Endothelial cell (in vitro differentiated cells): ENCODE data around the gene TREML1. TPM values are rescaled to one million over a fixed set of nuclear protein-coding genes. Genes with fewer than 3 reads are reported as not detected.

Experiments used
- DNase-seq: peaks from one replicate; pipeline ENCODE4 v3.0.0; 2021; ENCODE audit warnings: low spot score
- H3K27ac Mint-ChIP-seq: one replicate; pipeline ENCODE4 v1.8.0; 2021; ENCODE audit warnings: mixed read lengths, inconsistent platforms; ENCODE audit not compliant: unreplicated experiment
- H3K27me3 Mint-ChIP-seq: one replicate; pipeline ENCODE4 v1.8.0; 2021; ENCODE audit warnings: mild to moderate bottlenecking, moderate library complexity, mixed read lengths, inconsistent platforms; ENCODE audit not compliant: unreplicated experiment
- H3K36me3 Mint-ChIP-seq: one replicate; pipeline ENCODE4 v1.8.0; 2021; ENCODE audit warnings: mild to moderate bottlenecking, low read depth, mixed read lengths, inconsistent platforms; ENCODE audit not compliant: unreplicated experiment
- H3K4me1 Mint-ChIP-seq: one replicate; pipeline ENCODE4 v1.8.0; 2021; ENCODE audit warnings: mild to moderate bottlenecking, mixed read lengths, inconsistent platforms; ENCODE audit not compliant: unreplicated experiment
- H3K4me3 Mint-ChIP-seq: one replicate; pipeline ENCODE4 v1.8.0; 2021; ENCODE audit warnings: mild to moderate bottlenecking, mixed read lengths, inconsistent platforms; ENCODE audit not compliant: unreplicated experiment
- H3K9me3 Mint-ChIP-seq: one replicate; pipeline ENCODE4 v1.8.0; 2021; ENCODE audit warnings: mixed read lengths, inconsistent platforms; ENCODE audit not compliant: unreplicated experiment
- CTCF ChIP-seq: fragments of 200-600 bp; sonication (generic); IDR thresholded peaks from one replicate; pipeline ENCODE4 v1.5.0; 2021; ENCODE audit warnings: antibody characterized with exemption; ENCODE audit not compliant: unreplicated experiment
- total RNA-seq: library from RNA; stranded (reverse); fragmentation: NEBNext Ultra II Directional; extraction: Animal tissue kit (Norgen Biotek cat#: 25700); gene quantifications from one replicate; pipeline ENCODE4 v1.2.1, GENCODE V29; 2021; ENCODE audit not compliant: unreplicated experiment

The TREML1 gene
- total RNA-seq, 1 donor from 2014 or later, result 2.3 TPM

- Mint-ChIP-seq H3K9me3 (no peaks in the 10 kb centered on the region), H3K4me3 (no peak overlapping the region), H3K4me1 (peaks cover 22% of the 10 kb centered on the region), H3K27me3 (peaks cover 12% of the 10 kb centered on the region), H3K36me3 (peaks cover 6% of the 10 kb centered on the region), H3K27ac (no peak overlapping the region)
- TF ChIP-seq CTCF, result no peak
- DNase-seq, result no peak
Measured at GRCh38 chr6:41153451-41153850, 696 bp downstream of the TREML1 start.

GRCh38 chr6:41150671-41151070 is 3.5 kb downstream of the TREML1 start:
- TF ChIP-seq CTCF, result no peak
- Mint-ChIP-seq H3K36me3 (peaks cover 4% of the 10 kb centered on the region), H3K4me3 (no peak overlapping the region), H3K9me3 (no peaks in the 10 kb centered on the region), H3K27me3 (peaks cover 8% of the 10 kb centered on the region), H3K4me1 (peaks cover 28% of the 10 kb centered on the region), H3K27ac (no peak overlapping the region)
- no peak for DNase-seq

GRCh38 chr6:41147917-41148316 is 6.2 kb downstream of the TREML1 start:
- no peak for TF ChIP-seq CTCF
- Mint-ChIP-seq H3K27ac (no peak overlapping the region), H3K9me3 (no peaks in the 10 kb centered on the region), H3K4me3 (no peak overlapping the region), H3K36me3 (peaks cover 4% of the 10 kb centered on the region), H3K4me1 (peaks cover 18% of the 10 kb centered on the region), H3K27me3 (peaks cover 9% of the 10 kb centered on the region)
- no peak for DNase-seq

- Mint-ChIP-seq H3K36me3 (no peaks in the 10 kb centered on the region), H3K27me3 (peaks cover 4% of the 10 kb centered on the region), H3K27ac (no peak overlapping the region), H3K9me3 (no peaks in the 10 kb centered on the region), H3K4me3 (no peak overlapping the region), H3K4me1 (peaks cover 28% of the 10 kb centered on the region)
- no peak for TF ChIP-seq CTCF
- no peak for DNase-seq
Measured at GRCh38 chr6:41136911-41137310, 17.2 kb downstream of the TREML1 start.

- Mint-ChIP-seq H3K9me3 (no peaks in the 10 kb centered on the region), H3K27me3 (peaks cover 4% of the 10 kb centered on the region), H3K4me1 (peaks cover 23% of the 10 kb centered on the region), H3K4me3 (no peak overlapping the region), H3K27ac (no peak overlapping the region), H3K36me3 (no peaks in the 10 kb centered on the region)
- DNase-seq, result no peak
- TF ChIP-seq CTCF, result no peak
Measured at GRCh38 chr6:41135062-41135832, 18.9 kb downstream of the TREML1 start.
